Keratinocyte (primary cell): Measurements from ENCODE around the gene ARPC1A.

Experiments used
- CTCF ChIP-seq, 3 experiments: IDR thresholded peaks in 1 of 3; conservative IDR thresholded peaks in 1 of 3; optimal IDR thresholded peaks in 1 of 3; 2 replicates in 2 of 3; 3 replicates in 1 of 3; pipeline versions ENCODE3 to v1.5.1; 2011; ENCODE audit warnings: low read length in 3 of 3, mild to moderate bottlenecking in 3 of 3, moderate library complexity in 2 of 3, control low read depth in 1 of 3, inconsistent platforms in 1 of 3; ENCODE audit not compliant: insufficient read depth in 2 of 3; ENCODE audit errors: extremely low read depth in 1 of 3
- EZH2 ChIP-seq: IDR thresholded peaks from one replicate; pipeline ENCODE4 v1.6.1; 2012; ENCODE audit warnings: inconsistent platforms, mild to moderate bottlenecking, low read length, moderate library complexity

- TF ChIP-seq CTCF (optimal IDR thresholded peaks at IDR 0.05 in 1 of 3, IDR thresholded peaks at IDR 0.05 in 1 of 3, conservative IDR thresholded peaks at IDR 0.05 in 1 of 3; ENCODE audit: extremely low read depth in 1 of 3, insufficient read depth in 2 of 3, low read length in 3 of 3) (no peak), EZH2 (no peak)
Observed at GRCh38 chr7:99292127-99292526, 33.6 kb upstream of the ARPC1A start.
